Ovary (tissue), 3 donors: ENCODE data around the gene KIAA1217.

Experiments
- CTCF ChIP-seq, 3 donors: fragments of 450-650 bp in 2 of 3; fragments of 200-600 bp in 1 of 3; IDR thresholded peaks; one replicate each; pipeline versions ENCODE4 v1.5.1 to v1.8.0; 2016 to 2022; ENCODE audit warnings: antibody characterized with exemption in 3 of 3, mild to moderate bottlenecking in 1 of 3
- POLR2A ChIP-seq: fragments of 450-650 bp; IDR thresholded peaks from one replicate; pipeline ENCODE4 v1.6.1; 2017; ENCODE audit warnings: antibody characterized with exemption, mild to moderate bottlenecking, moderate library complexity
- donor health status: DM: no; HTN: no; CAD: no.

GRCh38 chr10:24341897-24342296 lies 133.0 kb downstream of the KIAA1217 start:
- TF ChIP-seq CTCF (IDR thresholded peaks at IDR 0.05) (no peak), POLR2A (no peak)
